A549 (cell line): ENCODE results near the gene KLHL22. TPM values are rescaled to one million over a fixed set of nuclear protein-coding genes. Genes with fewer than 3 reads are reported as not detected.

Source experiments
- ATAC-seq, 2 experiments: fragments of 200-7000 bp in 1 of 2; fragments of >200 bp in 1 of 2; cut with Nextera tagmentation in 1 of 2; cut with Tn5 transposase in 1 of 2; 3 replicates each; pipeline versions ENCODE4 v1.8.0 to v1.9.1; 2018 to 2020; ENCODE audit warnings: mild to moderate bottlenecking in 1 of 2, moderate library complexity in 1 of 2
- CTCF ChIA-PET: fragments of 300-600 bp; sonication (Branson Sonifier 250); formaldehyde crosslinking; extraction: SDS; loops from one replicate; lab custom pipeline; 2021; ENCODE audit warnings: antibody characterized with exemption, inconsistent platforms; lab: Yijun Ruan, JAX
- POLR2A ChIA-PET: fragments of 350-600 bp; formaldehyde crosslinking; extraction: SDS; loops from one replicate; lab custom pipeline; 2021; ENCODE audit warnings: antibody characterized with exemption, inconsistent platforms; lab: Yijun Ruan, JAX
- DNase-seq, 2 experiments: peaks; one replicate each; pipeline versions ENCODE4 v3.0.0 to v3.0.0-alpha.2; 2011 to 2016; ENCODE audit warnings: low read depth in 1 of 2, low spot score in 1 of 2
- FAIRE-seq: peaks from 2 replicates; lab custom pipeline; 2011; peaks lifted over from hg19 to GRCh38; lab: Jason Lieb, UNC
- H3K27ac ChIP-seq, 2 experiments: fragments of >200 bp; sonication (Bioruptor Twin); formaldehyde crosslinking; 3 replicates each; pipeline ENCODE4 v1.5.1; 2016 to 2017
- H3K4me1 ChIP-seq: fragments of >200 bp; sonication (Bioruptor Twin); formaldehyde crosslinking; 3 replicates; pipeline ENCODE4 v1.6.1; 2016
- H3K4me2 ChIP-seq: fragments of >200 bp; sonication (Bioruptor Twin); formaldehyde crosslinking; 3 replicates; pipeline ENCODE4 v1.6.1; 2016
- H3K4me3 ChIP-seq: fragments of >200 bp; sonication (Bioruptor Twin); formaldehyde crosslinking; 3 replicates; pipeline ENCODE4 v1.5.1; 2016
- H3K9me3 ChIP-seq: fragments of >200 bp; sonication (Bioruptor Twin); formaldehyde crosslinking; 3 replicates; pipeline ENCODE4 v1.6.1; 2016
- ATOH8 ChIP-seq: fragments of 250-450 bp; sonication (Bioruptor Pico); IDR thresholded peaks from 2 replicates; pipeline ENCODE4 v1.5.0; 2020; ENCODE audit warnings: low read depth, mild to moderate bottlenecking, moderate library complexity
- CHD2 ChIP-seq: fragments of 150-350 bp; IDR thresholded peaks from 2 replicates; pipeline ENCODE4 v1.6.1; 2014; ENCODE audit warnings: low read length; ENCODE audit not compliant: partially characterized antibody
- CHD4 ChIP-seq: fragments of 200-600 bp; sonication (generic); IDR thresholded peaks from 2 replicates; pipeline ENCODE4 v1.6.1; 2016; ENCODE audit warnings: antibody characterized with exemption, mild to moderate bottlenecking, borderline replicate concordance
- EHMT2 ChIP-seq: fragments of 200-600 bp; sonication (generic); IDR thresholded peaks from 2 replicates; pipeline ENCODE4 v1.6.1; 2016; ENCODE audit warnings: antibody characterized with exemption, low read depth, mild to moderate bottlenecking, moderate library complexity
- HDAC2 ChIP-seq: fragments of 200-600 bp; sonication (generic); IDR thresholded peaks from 2 replicates; pipeline ENCODE4 v1.6.1; 2016
- HOXB13 ChIP-seq: fragments of 250-450 bp; sonication (Bioruptor Pico); IDR thresholded peaks from 2 replicates; pipeline ENCODE4 v1.5.0; 2020; ENCODE audit warnings: low read depth, mild to moderate bottlenecking, moderate library complexity
- JUNB ChIP-seq: fragments of >200 bp; sonication (Bioruptor Twin); formaldehyde crosslinking; IDR thresholded peaks from 2 replicates; pipeline ENCODE4 v1.6.1; 2016
- MAFK ChIP-seq: fragments of 450-650 bp; IDR thresholded peaks from 2 replicates; pipeline ENCODE4 v1.6.1; 2014; ENCODE audit not compliant: partially characterized antibody
- MAZ ChIP-seq: fragments of 150-350 bp; IDR thresholded peaks from 2 replicates; pipeline ENCODE4 v1.6.1; 2014; ENCODE audit warnings: antibody characterized with exemption, low read depth, low read length, borderline replicate concordance
- MYC ChIP-seq: IDR thresholded peaks from 2 replicates; pipeline ENCODE4 v1.6.1; 2012; ENCODE audit warnings: mild to moderate bottlenecking, inconsistent platforms, low read length, improper control_type of control experiment, borderline replicate concordance
- NR3C1 ChIP-seq: fragments of >200 bp; sonication (Bioruptor Twin); formaldehyde crosslinking; IDR thresholded peaks from 3 replicates; pipeline ENCODE4 v1.6.1; 2017
- PHF8 ChIP-seq: fragments of 200-600 bp; sonication (generic); IDR thresholded peaks from 2 replicates; pipeline ENCODE4 v1.6.1; 2016; ENCODE audit warnings: low read depth, mild to moderate bottlenecking, antibody characterized with exemption, moderate library complexity, borderline replicate concordance
- POLR2AphosphoS2 ChIP-seq: conservative IDR thresholded peaks from 2 replicates; pipeline ENCODE4 v1.6.1; 2012; ENCODE audit warnings: low read length, improper control_type of control experiment, inconsistent platforms
- REST ChIP-seq: fragments of 200-600 bp; sonication (generic); IDR thresholded peaks from 2 replicates; pipeline ENCODE4 v1.6.1; 2016; ENCODE audit warnings: antibody characterized with exemption, mild to moderate bottlenecking, moderate library complexity
- SREBF2 ChIP-seq: fragments of 450-650 bp; IDR thresholded peaks from 2 replicates; pipeline ENCODE4 v1.6.1; 2014; ENCODE audit warnings: mild to moderate bottlenecking, moderate library complexity
- WGBS: methylation state at CpG from one replicate; pipeline ENCODE4 v1.1.6; 2017; ENCODE audit errors: missing lambda C conversion rate; 5-methylcytosine and 5-hydroxymethylcytosine counted together
- polyA plus RNA-seq, 4 experiments: library from polyadenylated mRNA; depleted of rRNA in 3 of 4; stranded (reverse); fragments of >200 nt; fragmentation: RNase III in 1 of 4; extraction: RNeasy Plus Mini Kit Qiagen cat#74134 plus additional on column Dnase treatment in 1 of 4; gene quantifications; 2 replicates in 3 of 4; 3 replicates in 1 of 4; pipeline ENCODE4 v1.2.3, GENCODE V29; 2011 to 2017

The KLHL22 gene
- polyA plus RNA-seq, 2 of the 4 experiments (the other 2 are of a cell fraction) = 11.7 TPM

GRCh38 chr22:20459862-20460261 lies 35.7 kb downstream of the KLHL22 start:
- no peak for FAIRE-seq
- H3K4me2 ChIP-seq = no peak overlapping the region
- WGBS = 72% methylated on average over 4 of the region's 4 CpGs
- TF ChIP-seq JUNB = no peak
- TF ChIP-seq REST = no peak
- no peak for TF ChIP-seq CHD4
- TF ChIP-seq MAZ = no peak
- no peak for TF ChIP-seq PHF8
- DNase-seq = no peak
- POLR2A ChIA-PET = no interaction called here
- CTCF ChIA-PET = interaction anchor here (1.0 kb wide), 1 partner anchor 42 kb away, joined by 4 read pairs; no protein-coding TSS in a partner anchor
- no peak for ATAC-seq
- no peak overlapping the region for H3K27ac ChIP-seq
- no peak overlapping the region for H3K4me3 ChIP-seq
- H3K4me1 ChIP-seq = 0 out of 3 replicates have a peak, but pooled peaks cover 2% of the 10 kb centered on the region
- no peaks in the 10 kb centered on the region for H3K9me3 ChIP-seq

GRCh38 chr22:20459152-20459542 lies 36.4 kb downstream of the KLHL22 start:
- DNase-seq (no peak), FAIRE-seq (no peak), ATAC-seq (no peak)
- WGBS = 100% methylated on average over 1 of the region's 3 CpGs
- Histone ChIP-seq H3K4me3 (no peak overlapping the region), H3K4me2 (no peak overlapping the region), H3K4me1 (0 out of 3 replicates have a peak, but pooled peaks cover 2% of the 10 kb centered on the region), H3K9me3 (no peaks in the 10 kb centered on the region), H3K27ac (no peak overlapping the region)
- no peak for TF ChIP-seq CHD2
- CTCF ChIA-PET = interaction anchor here (1.0 kb wide), 1 partner anchor 41 kb away, joined by 4 read pairs; no protein-coding TSS in a partner anchor
- POLR2A ChIA-PET = no interaction called here

GRCh38 chr22:20458530-20459151 lies 37.0 kb downstream of the KLHL22 start:
- ChIA-PET CTCF (interaction anchor here (1.0 kb wide), 1 partner anchor 40 kb away, joined by 4 read pairs; no protein-coding TSS in a partner anchor), POLR2A (no interaction called here)
- 93% methylated on average over 8 of the region's 8 CpGs for WGBS
- FAIRE-seq (no peak), ATAC-seq (no peak), DNase-seq (no peak)
- Histone ChIP-seq H3K4me2 (no peak overlapping the region), H3K9me3 (no peaks in the 10 kb centered on the region), H3K4me3 (no peak overlapping the region), H3K27ac (no peak overlapping the region), H3K4me1 (0 out of 3 replicates have a peak, but pooled peaks cover 2% of the 10 kb centered on the region)
- TF ChIP-seq MAFK (no peak), ATOH8 (CRISPR knock-in tag) (no peak), REST (no peak), SREBF2 (no peak), MYC (no peak), NR3C1 (no peak), POLR2AphosphoS2 (no peak), EHMT2 (no peak), HDAC2 (no peak), HOXB13 (CRISPR knock-in tag) (no peak)
